ENCODE data around the gene KDM8.

GRCh38 chr16:27270349-27270748, 67.0 kb downstream of the KDM8 start:
- no peak for TF ChIP-seq POLR2A (IDR thresholded peaks at IDR 0.05)
- TF ChIP-seq CTCF (IDR thresholded peaks at IDR 0.05): no peak
